HG03558 (cell line): Measurements from ENCODE around the gene ACYP2.

Source experiments
- ATAC-seq: cut with Tn5 transposase; IDR thresholded peaks from one replicate; pipeline ENCODE4 v1.9.1; 2021; ENCODE audit warnings: moderate number of reproducible peaks; ENCODE audit not compliant: unreplicated experiment; ENCODE audit errors: extremely low read depth

Gene ACYP2

GRCh38 chr2:54348646-54349045 lies 233.2 kb downstream of the ACYP2 start:
- no peak for ATAC-seq

GRCh38 chr2:54350426-54350825 lies 235.0 kb downstream of the ACYP2 start:
- no peak for ATAC-seq

GRCh38 chr2:54353216-54353615 lies 237.8 kb downstream of the ACYP2 start:
- no peak for ATAC-seq
